ENCODE data around the gene PSORS1C1.

Gene PSORS1C1

DNA sequence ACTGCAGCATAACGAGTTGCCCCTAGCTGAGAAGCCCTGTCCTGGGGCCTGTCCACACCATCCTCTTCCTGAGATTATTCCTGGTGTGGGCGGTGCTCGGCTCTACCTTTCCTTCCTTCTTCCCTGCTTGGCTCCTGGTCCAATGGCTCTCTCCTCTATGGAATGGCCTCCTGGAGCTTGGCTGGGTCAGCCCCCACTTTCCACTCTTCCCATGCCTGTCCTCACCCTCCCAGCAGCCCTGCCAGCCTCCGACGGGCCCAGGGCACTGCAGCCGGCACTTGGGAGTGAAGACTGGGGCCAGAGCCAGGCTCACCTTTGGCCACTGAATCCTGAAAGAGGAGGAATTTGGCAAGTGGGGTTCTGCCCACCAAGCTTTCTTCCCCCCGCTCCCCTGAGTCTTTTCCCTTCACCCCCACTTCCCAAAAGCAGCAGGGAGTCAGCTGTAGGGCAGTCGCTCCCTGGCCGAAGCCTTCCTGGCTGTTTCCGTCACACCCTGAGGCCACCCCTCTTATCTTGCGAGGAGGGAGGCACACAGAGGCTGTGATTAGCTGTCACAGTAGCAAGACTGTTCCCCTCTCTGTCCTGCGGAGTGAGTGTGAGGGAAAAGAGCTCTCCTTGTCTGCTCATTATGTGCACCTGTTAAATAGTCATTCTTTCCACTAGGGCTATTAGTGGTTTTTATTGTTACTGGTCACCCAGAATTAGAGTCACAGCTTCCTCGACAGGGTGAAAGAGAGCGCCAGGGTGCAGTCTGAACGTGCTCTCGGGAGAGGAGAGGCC, 12.0 kb downstream of the PSORS1C1 start:
- no peak for DNase-seq (ENCODE audit: low read depth in 2 of 2)

DNA sequence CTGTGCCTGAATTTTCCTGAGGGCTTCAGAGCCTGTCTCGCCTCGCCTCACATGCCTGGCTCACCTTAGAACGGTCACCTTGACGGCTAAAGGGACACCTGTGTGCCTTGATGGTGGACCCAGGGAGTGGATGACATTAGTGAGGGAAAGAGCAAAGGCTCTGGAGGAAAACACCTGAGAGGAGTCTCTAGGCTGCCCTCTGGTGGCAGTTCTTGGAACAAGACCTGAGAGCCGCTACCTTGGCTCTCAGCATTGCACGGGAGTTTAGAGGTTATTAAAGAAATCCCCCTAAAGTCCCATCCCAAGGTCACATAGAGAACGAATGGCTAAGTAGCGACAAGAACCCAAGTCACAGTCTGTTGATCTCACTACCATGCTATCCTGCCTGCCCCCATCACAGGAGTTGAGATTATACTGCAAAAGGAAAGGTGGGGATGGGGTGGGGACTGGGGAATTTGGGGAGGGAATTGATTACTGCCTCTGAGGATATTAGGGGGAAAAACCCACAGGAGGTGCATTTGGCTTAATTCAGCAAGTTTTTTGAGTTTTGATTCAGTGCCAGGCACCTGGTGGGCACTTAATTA, 13.6 kb downstream of the PSORS1C1 start:
- DNase-seq (ENCODE audit: low read depth in 2 of 2) = peak; percentile 26 to 66

DNA sequence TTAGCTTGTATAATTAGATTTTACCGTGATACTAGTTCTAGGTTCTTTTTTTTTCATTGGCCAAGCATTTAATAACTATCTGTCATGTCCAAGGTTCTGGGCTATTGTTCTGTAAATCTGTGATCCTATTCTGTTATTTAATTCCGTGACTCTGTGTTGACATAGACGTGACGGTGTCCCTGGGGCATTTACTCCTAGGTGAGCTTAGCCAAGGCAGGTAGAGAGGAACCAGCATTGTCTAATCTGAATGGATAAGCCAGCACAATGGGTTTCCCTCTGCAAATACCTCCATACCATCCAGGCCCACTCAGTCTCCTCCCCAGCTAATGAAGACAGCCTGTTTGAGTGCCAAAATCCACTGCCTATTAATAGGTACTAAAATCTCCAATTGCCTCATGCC, 14.5 kb downstream of the PSORS1C1 start:
- no peak for DNase-seq (ENCODE audit: low read depth in 2 of 2)

DNA sequence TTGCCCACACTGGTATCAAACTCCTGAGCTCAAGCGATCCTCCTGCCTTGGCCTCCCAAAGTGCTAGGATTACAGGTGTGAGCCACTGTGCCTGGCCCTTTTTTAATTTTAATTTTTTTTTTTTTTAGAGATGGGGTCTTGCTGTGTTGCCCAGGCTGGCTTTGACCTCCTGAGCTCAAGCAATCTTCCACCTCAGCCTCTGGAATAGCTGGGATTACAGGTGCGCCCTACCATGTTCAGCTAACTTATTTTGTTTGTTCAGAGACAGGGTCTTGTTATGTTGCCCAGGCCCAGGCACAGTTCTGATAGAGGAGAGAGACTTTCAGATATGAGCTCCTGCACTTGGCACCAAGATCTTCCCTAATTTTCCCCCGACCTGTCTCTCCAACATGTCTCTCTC, 16.2 kb downstream of the PSORS1C1 start:
- no peak for DNase-seq (ENCODE audit: low read depth in 2 of 2)

DNA sequence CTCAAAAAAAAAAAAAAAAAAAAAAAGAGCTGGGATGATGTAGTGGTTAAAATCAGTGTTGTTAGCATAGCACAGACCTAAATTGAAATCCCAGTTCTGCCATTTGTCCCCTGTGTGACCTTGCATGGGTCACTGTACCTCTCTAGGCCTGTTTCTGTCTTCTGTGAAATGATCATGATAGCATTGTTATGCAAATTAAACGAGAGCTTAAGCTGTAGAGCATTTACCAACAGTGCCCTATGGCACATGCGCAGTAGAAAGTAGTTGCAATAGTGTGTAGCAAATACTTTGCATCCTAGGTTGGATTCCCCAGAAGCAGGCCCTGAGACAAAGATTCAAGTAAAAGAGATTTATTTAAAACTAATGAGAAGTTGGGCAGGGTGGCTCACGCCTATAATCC, 17.0 kb downstream of the PSORS1C1 start:
- no peak for DNase-seq (ENCODE audit: low read depth in 2 of 2)

DNA sequence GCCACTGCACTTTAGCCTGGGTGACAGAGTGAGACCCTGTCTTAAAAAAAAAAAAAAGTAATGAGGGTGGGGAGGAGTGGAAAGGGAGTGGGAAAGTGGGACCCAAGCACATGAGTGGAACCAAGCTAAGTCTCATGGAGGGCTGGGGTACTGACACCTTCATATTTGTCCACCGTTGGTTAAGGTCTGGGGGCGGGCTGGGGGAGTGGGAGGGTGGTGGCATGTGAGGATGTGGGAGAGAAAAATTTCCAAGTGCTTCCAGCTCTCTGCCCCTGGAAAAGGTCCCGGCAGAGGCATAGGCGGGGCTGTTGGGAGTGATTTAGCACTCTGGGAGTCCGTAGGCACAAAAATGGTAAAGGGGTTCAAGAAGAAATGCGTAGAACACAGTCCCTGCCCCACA, 18.2 kb downstream of the PSORS1C1 start:
- DNase-seq (ENCODE audit: low read depth in 2 of 2) = no peak

DNA sequence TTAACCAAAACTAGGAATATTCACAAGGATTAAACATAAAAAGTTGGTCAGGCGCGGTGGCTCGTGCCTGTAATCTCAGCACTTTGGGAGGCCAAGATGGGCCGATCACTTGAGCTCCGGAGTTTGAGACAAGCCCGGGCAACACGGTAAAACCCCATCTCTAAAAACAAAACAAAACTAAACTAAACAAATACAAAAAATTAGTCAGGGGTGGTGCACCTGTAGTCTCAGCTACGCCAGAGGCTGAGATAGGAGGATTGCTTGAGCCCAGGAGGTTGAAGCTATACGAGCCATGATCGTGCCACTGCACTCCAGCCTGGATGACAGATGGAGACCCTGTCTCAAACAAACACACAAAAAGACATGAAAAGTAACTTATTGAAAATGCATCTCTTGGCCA, 21.1 kb downstream of the PSORS1C1 start:
- no peak for DNase-seq (ENCODE audit: low read depth in 2 of 2)

DNA sequence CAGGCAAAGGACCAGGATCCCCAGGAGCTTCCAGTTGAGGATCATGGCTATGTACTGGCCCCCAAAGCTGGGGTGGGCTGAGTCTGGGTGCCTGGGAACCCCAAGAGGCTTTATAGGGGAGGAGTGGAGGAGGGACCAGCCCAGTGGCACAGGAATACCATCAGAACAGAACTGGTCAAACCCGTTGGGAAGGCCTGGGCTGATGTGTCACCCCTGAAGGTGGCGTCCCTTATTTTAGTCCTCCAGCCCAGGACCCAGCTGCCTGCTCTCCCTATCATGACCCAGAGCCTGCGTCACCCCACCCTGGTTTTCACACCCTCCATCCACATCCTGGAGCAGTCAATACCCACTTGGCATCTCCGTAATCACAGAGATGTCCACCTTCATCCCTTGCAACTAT, 24.4 kb downstream of the PSORS1C1 start, which contains the start of gene PSORS1C2:
Gene PSORS1C2, minus strand, starts transcription at position 85 of the 400 bp plus-strand sequence. Its CDS starts 40 bp downstream, at position 45.
- no peak for DNase-seq (ENCODE audit: low read depth in 2 of 2)

DNA sequence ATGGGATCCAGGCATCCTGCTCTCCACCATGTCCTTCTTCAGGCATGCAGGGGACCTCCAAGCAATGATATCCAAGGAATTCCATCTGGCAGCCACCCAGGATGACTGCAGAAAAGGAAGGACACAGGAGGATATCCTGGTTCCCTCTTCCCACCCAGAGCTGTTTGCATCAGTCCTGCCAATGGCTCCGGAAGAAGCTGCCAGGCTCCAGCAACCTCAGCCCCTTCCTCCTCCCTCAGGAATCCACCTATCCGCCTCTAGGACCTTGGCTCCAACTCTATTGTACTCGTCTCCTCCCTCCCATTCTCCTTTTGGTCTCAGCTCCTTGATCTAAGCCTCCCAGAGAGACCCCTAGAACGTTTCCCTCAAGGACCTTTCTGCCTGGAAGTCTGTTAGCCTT, 25.0 kb downstream of the PSORS1C1 start:
- no peak for DNase-seq (ENCODE audit: low read depth in 2 of 2)

DNA sequence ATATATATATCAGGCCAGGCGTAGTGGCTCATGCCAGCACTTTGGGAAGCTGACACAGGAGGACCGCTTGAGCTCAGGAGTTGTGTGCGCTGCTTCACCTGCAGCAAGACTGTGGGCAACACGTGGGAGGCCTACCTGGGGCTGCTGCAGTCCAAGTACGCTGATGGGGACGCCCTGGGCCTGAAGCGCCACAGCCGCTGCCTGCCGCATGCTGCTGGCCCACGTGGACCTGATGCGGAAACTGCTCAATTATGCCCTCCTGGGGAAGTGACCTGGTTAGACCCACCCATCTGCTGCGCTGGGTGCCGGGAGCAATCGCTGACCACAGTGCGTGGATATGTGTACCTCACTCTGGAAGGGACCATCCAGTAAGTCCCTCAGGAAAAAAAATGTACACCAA, 26.0 kb downstream of the PSORS1C1 start:
- DNase-seq (ENCODE audit: low read depth in 2 of 2) = no peak

DNA sequence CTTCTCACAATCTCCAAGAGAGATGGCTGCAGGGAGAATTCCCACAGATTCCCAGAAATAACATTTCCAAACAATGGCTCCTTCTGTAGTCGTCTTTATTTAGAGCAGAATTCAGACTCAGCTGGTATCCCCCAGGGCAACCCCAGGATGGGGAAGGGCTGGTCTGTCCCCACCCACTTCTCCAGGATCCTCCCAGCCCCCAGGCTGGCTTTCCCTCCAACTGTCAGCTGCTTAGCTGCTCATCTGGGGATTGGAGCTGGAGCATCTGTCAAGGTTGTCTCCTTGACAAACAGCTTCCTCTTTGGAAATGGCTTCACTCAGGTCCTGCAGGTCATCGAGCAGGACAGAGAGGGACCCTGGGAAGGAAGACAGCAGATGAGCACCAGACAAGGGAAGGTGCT, 27.8 kb downstream of the PSORS1C1 start:
- DNase-seq (ENCODE audit: low read depth in 2 of 2) = no peak

DNA sequence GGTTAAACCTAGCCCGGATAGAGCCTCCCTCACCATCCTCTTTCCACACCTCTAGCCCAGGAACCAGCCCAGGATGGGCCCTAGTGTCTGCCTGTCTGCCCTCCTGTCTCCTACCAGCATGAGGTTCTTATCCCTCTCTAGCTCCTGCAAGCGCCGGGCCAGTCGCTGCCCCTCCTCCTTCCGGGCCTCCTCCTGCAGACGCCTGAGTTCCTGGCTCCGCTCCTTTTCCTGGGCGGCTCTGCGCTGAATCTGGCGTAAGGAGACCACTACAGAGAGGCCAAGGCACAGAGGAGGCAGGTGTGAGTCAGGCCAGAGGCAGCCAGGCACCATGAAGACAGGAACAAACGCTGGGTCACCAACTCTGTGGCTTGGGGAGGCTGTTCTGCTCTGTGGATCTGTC, 28.5 kb downstream of the PSORS1C1 start:
- DNase-seq (ENCODE audit: low read depth in 2 of 2) = no peak

DNA sequence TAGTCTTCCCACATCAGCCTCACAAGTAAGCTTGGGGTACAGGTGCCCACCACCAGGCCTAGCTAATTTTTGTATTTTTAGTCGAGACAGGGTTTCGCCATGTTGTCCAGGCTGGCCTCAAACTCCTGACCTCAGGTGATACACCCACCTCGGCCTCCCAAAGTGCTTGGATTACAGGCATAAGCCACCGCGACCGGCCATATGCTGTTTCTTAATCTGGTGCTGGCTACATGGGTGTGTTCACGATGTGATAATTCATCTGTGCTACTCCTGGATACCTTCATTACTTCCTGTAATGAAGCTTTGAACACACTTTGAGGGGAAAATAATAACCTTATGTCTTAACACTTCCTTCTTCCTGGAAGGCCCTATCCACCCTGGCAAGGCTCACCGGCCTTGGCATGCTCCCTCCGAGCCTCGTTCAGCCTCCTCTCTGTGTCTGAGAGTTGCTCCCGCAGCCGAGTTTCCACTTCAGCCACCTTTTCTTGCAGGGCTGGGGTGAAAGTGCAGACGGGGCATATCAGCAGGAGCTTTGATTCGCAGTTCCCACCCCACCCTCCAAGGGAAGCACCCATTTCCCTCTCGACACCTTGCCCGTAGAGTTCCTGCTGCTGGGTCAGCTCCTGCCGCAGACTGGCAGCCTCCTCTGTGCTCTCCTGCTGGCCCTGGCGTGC, 29.8 kb downstream of the PSORS1C1 start:
- DNase-seq (ENCODE audit: low read depth in 2 of 2) = no peak

DNA sequence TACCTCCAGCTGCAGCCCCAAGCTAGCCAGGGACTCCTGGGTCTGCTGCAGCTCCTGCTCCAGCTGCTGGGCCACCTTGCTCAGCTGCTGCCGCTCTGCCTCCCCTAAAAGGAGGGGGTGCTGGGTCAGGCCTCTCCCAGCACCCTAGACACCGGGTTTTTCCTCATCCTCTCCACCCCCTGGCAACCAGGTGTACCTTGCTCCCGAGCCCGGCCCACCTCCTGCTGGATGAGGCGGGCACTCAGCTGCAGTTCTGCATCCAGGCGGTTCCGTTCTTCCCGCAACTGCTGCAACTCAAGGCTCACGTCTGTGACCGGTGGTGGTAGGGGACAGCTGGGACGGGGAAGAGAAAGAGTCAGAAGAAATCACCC, 30.4 kb downstream of the PSORS1C1 start:
- no peak for DNase-seq (ENCODE audit: low read depth in 2 of 2)

DNA sequence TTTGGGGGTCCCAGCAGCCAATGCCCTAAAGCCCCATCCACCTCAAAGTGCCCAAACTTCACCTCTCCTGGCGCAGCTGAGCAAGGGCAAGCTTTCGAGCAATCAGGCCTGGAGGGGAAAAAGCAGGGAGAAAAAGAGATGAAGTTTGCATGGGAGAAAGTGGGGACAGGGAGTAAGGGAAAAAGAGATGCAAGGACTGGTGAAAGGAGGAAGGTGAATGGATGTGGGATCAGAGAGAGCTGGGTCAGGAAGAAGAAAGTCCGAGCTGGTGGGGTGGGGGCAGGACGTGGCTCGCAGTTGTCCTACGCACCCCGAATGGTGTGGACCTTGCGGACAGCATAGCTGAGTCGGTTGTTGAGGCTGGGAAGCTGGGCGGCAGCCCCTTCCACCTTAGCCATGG, 30.8 kb downstream of the PSORS1C1 start:
- DNase-seq (ENCODE audit: low read depth in 2 of 2) = no peak

DNA sequence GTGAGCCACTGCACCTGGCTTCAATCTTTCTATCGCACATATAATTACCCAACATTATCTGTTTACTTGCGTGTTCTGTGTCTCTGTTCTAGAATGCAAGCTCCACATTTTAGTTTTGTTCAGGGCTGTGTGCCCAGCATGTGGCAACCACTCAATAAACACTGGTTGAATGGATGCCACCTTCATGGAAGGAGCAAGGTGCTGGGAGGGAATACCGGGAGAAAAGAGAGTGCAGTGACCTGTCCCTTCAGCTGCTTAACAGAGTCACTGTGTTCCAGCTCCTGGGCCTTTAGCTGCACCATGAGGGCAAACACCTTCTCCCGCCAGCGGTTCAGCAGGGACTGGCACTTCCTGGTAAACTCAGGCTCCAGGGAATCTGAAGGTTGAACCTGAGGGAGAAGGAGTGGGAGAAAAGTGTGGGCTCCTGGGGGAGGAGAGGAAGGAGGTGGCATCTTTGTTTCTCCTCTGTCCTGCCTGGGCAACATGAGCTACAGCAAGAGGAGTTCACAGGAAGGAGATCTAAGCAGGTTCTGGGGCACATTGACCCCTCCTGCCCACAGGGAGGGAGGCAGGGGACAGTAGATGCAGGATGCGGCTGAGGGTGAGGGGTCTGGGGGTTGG, 35.3 kb downstream of the PSORS1C1 start:
- DNase-seq (ENCODE audit: low read depth in 2 of 2) = no peak

DNA sequence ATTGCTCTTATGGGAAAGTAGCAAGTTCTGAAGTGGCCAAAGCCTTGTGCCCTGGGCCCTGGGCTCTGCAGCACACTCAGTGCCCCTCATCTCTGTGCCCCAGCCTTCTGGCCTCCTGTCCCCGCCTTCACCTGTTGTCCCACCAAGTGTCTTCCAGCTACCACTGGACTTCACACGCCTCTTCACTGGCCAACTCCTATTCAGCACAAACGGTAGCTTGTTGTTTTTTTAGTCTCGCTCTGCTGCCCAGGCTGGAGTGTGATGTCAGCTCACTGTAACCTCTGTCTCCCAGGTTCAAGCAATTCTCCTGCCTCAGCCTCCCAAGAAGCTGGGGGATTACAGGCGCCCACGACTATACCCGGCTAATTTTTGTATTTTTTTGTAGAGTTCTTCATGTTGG, 38.2 kb downstream of the PSORS1C1 start:
- DNase-seq (ENCODE audit: low read depth in 2 of 2) = no peak

DNA sequence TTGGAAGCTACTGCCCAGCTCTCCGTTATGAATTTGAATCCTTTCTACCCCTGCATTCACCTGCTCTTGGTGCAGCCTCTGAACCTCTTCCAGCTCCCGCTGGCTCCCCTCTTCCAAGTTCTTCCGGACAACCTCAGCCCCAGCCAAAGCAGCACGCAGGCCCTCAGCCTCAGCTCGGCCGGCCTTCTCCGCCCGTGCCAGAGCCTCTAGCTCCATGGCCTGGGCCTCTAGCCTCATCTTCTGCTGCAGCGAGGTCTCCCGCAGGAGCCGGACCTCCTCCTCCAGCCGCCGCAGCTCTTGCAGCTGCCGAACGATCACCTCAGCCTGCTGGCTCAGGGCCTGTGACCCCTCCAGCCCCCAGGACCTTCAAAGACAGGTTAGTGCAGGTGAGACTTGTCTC, 39.8 kb downstream of the PSORS1C1 start:
- DNase-seq (ENCODE audit: low read depth in 2 of 2) = no peak

DNA sequence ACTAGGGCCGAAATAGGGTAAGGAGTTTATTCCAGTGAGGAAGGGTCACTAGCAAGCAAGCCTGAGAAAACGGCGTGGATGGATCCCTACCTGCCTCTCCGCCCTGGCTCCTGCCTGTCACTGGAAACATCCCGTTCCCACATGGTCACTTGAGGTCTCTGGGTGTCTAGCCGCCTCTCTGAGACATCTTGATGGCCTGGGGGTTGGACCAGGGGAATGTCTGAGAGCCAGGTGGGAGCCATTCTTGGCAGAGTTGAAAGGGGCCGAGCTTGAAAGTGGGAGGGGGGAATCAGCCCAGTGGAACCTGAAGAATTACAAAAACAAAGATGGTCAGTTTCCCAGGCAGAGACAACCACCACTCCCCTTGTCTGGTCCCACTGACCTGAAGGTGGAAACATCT, 42.0 kb downstream of the PSORS1C1 start:
- no peak for DNase-seq (ENCODE audit: low read depth in 2 of 2)

DNA sequence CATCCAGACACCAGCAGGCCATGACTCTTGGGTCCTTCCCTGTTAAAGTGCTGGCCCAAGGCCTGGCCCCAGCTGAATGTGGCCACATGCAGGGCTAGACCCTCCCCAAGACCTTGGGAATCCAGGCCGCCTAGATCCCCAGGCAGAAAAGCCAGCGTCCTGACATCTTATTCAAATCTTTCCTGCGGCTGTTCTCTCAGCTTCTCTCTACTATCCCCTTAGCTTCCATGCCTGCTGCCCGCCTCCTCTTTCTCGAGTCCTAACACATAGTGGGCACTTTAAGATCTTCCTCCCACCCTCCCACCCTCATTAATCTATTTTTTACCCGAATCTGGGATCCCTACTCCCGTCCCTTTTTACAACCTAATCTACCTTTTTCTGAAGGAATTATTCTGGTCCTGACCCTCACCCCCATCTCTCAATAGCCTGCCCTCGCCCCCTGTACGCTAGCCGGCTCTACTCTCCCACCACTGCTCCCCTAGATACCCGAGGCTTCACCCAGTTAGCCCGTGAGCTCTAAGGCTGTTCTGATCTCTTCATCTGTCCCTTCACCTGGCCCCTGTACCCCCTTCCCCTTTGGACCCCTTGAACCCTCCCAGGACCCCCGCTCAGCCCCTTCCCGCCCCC, 43.0 kb downstream of the PSORS1C1 start, which contains the start of gene CCHCR1:
Gene CCHCR1, minus strand, starts transcription at position 290 of the 627 bp plus-strand sequence. Its CDS starts 202 bp downstream, at position 88.
- no peak for DNase-seq (ENCODE audit: low read depth in 2 of 2)

DNA sequence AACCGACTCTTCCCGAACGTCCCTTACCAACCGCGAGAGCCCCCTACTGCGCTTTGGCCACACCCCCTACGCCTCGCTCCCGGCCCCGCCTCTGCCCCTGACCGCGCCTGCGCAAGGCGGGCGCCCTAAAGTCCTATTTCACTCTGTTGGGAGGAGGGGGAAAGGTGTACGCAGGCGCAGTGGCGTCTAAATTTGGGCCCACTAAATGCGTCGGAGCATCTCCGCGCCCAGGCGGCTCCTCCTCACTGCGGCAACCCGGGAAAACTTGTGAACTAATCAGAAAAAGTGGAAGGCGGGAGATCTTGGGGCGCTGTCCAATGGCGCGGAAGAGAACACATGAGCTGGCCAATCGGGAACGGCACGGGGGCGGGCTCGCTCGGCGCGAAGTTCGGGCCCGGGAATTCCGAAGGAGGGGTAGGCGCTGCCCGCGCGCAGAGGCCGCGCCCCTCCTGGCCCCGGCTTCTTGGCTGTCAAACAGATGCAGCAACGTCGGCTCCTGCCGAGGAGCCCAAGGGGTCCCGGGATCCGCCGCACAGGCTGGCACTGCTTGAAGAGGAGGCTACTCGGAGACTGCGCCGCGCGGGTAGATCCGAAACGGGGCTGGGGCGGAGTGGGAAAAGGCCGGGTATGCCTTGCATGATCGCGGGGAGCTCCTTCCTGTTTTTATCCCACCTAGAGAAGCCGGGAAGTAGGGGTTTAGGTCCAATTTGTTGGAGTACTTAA, 43.7 kb downstream of the PSORS1C1 start, which contains the start of gene TCF19:
Gene TCF19, plus strand, starts transcription at position 450 of the 723 bp plus-strand sequence. CDS start 881 bp downstream, outside the sequence.
- peak; percentile 99 for DNase-seq (ENCODE audit: low read depth in 2 of 2)
